Cardiac muscle cell (in vitro differentiated cells and primary cell): ENCODE measurements around the gene FGGY. TPM values are rescaled to one million over a fixed set of nuclear protein-coding genes. Genes with fewer than 3 reads are reported as not detected.
A peak's percentile ranks its signal among the peaks of the same experiment; 100 is the strongest.

ENCODE experiments used
- DNase-seq, 2 donors: peaks; one replicate each; pipeline versions ENCODE4 v3.0.0 to v3.0.0-alpha.2; 2010 to 2017; ENCODE audit warnings: low read depth in 1 of 2, low spot score in 1 of 2
- H3K27ac ChIP-seq: fragments of 200-600 bp; sonication (generic); 2 replicates; pipeline ENCODE4 v1.5.1; 2016
- H3K27me3 ChIP-seq: fragments of 200-600 bp; sonication (generic); 2 replicates; pipeline ENCODE4 v1.6.0; 2016; ENCODE audit warnings: control low read depth
- H3K36me3 ChIP-seq: fragments of 200-600 bp; sonication (generic); 2 replicates; pipeline ENCODE4 v1.5.1; 2016; ENCODE audit warnings: control low read depth
- H3K4me1 ChIP-seq: fragments of 200-600 bp; sonication (generic); 2 replicates; pipeline ENCODE4 v1.8.1; 2017; ENCODE audit warnings: low read depth, mild to moderate bottlenecking, mixed run types
- H3K4me3 ChIP-seq: fragments of 200-600 bp; sonication (generic); 2 replicates; pipeline ENCODE4 v1.5.1; 2016; ENCODE audit warnings: mild to moderate bottlenecking
- H3K9me3 ChIP-seq: fragments of 200-600 bp; sonication (generic); 2 replicates; pipeline ENCODE4 v1.5.1; 2017; ENCODE audit warnings: low read depth, mild to moderate bottlenecking, control low read depth
- CTCF ChIP-seq: IDR thresholded peaks from 2 replicates; pipeline ENCODE4 v1.5.1; 2012; ENCODE audit warnings: low read depth, mild to moderate bottlenecking, low read length
- polyA plus RNA-seq: library from polyadenylated mRNA; unstranded; fragments of >200 nt; fragmentation: Nextera tagmentation; extraction: Ambion mirVana; gene quantifications from 2 replicates; pipeline ENCODE4 v1.2.1, GENCODE V29; 2016
- total RNA-seq: library from RNA; depleted of rRNA; stranded (reverse); fragments of >200 nt; gene quantifications from 2 replicates; pipeline ENCODE4 v1.2.3, GENCODE V29; 2016

The FGGY gene
- total and polyA plus RNA-seq, 2 experiments from 2014 or later = 9.8 to 14.5 TPM

DNA sequence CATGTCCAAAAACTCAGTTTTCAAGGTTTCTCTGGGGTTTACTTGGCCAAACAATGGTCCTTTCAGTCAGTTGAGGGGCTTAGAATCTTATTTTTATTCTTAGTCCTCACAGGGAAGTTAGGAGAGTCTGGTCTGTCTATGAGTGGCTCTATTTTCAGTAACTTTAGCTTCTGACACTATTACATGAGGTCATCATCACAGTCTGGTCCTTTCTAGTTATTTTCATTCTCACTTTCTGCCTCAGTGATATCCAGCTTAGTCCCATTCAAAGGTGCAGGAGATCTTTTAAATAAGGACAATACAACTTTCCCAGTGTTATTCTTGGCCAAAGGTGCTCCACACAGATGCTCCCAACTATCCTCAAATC is 30.0 kb upstream of the FGGY start:
- no peaks in the 10 kb centered on the region for H3K27me3 ChIP-seq
- no peak overlapping the region for H3K4me3 ChIP-seq
- no peak for TF ChIP-seq CTCF
- no peak for DNase-seq
- H3K27ac ChIP-seq = no peak overlapping the region
- H3K36me3 ChIP-seq = no peaks in the 10 kb centered on the region
- H3K4me1 ChIP-seq = no peaks in the 10 kb centered on the region
- H3K9me3 ChIP-seq = no peaks in the 10 kb centered on the region

- Histone ChIP-seq H3K27me3 (no peaks in the 10 kb centered on the region), H3K36me3 (no peaks in the 10 kb centered on the region), H3K9me3 (no peaks in the 10 kb centered on the region), H3K4me1 (no peaks in the 10 kb centered on the region), H3K4me3 (no peak overlapping the region), H3K27ac (no peak overlapping the region)
- no peak for TF ChIP-seq CTCF
- no peak for DNase-seq
Observed at GRCh38 chr1:59268406-59268805, 28.5 kb upstream of the FGGY start.

DNA sequence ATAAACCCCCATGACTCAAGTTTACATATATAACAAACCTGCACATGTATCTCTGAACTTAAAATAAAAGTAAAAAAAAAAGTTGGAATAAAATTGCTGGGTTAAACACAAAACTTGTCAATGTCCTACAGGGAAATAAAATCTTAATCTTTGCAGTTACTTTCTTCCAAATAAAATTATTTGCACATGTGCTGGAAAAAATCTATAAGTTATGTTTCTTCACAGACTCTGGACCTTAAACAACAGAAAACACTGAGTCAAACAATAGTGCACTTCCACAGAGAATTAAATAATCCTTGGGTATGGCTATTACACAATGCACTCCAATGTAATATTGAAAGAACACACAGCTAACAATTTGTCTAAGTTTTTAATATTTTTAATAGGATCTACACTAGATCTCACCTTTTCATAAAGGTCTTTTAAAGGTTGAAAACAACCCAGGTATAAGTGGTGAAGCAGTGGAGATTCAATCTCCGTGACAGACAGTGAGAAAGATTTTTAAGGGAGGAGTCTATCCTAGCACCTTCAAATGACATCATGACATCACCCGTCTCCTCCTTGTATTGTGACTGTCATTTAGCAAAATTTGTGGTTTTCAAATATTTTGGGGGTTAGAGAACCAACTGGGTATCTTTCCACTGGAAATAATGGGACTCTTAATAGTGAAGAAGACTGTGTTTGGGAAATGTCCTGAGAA is 25.2 kb upstream of the FGGY start:
- H3K9me3 ChIP-seq = no peaks in the 10 kb centered on the region
- H3K27me3 ChIP-seq = no peaks in the 10 kb centered on the region
- no peaks in the 10 kb centered on the region for H3K36me3 ChIP-seq
- no peaks in the 10 kb centered on the region for H3K4me1 ChIP-seq
- H3K4me3 ChIP-seq = no peak overlapping the region
- no peak for TF ChIP-seq CTCF
- DNase-seq = no peak
- no peak overlapping the region for H3K27ac ChIP-seq

- Histone ChIP-seq H3K9me3 (no peaks in the 10 kb centered on the region), H3K27ac (no peak overlapping the region), H3K36me3 (no peaks in the 10 kb centered on the region), H3K4me3 (no peak overlapping the region), H3K27me3 (no peaks in the 10 kb centered on the region), H3K4me1 (no peaks in the 10 kb centered on the region)
- no peak for TF ChIP-seq CTCF
- peak in 1 of 2 donors; percentile 34 for DNase-seq
Observed at GRCh38 chr1:59272507-59272906, 24.4 kb upstream of the FGGY start.

DNA sequence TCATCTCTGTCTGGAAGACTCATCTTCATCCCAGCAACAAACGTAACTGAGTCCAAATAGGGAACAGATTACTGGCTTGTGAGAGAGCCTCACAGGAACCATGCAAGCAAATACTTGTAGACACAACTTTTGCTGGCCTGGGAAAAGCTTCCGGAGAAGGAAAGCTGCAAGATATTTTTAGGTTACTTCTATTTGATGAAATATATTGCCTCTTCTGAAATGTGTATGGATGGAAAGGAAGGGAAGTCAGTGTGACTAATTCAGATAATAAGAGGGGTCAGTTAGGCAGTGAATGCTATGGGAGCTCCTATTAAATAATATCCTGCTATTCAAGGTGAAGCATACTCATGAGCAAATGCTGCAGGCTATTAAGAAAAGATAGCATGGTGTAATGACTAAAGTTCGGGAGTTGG is 20.4 kb upstream of the FGGY start:
- H3K27ac ChIP-seq = no peak overlapping the region
- H3K4me1 ChIP-seq = no peaks in the 10 kb centered on the region
- no peaks in the 10 kb centered on the region for H3K36me3 ChIP-seq
- H3K27me3 ChIP-seq = no peaks in the 10 kb centered on the region
- no peaks in the 10 kb centered on the region for H3K9me3 ChIP-seq
- peak in 1 of 2 donors; percentile 36 for DNase-seq
- TF ChIP-seq CTCF = no peak
- no peak overlapping the region for H3K4me3 ChIP-seq
